T-helper 2 cell (primary cell): ENCODE data around the gene NPAS3.

Experiments used
- DNase-seq, 5 experiments: peaks; one replicate each; pipeline versions ENCODE4 v3.0.0 to v3.0.0-alpha.2; 2012 to 2022

Gene NPAS3

DNA sequence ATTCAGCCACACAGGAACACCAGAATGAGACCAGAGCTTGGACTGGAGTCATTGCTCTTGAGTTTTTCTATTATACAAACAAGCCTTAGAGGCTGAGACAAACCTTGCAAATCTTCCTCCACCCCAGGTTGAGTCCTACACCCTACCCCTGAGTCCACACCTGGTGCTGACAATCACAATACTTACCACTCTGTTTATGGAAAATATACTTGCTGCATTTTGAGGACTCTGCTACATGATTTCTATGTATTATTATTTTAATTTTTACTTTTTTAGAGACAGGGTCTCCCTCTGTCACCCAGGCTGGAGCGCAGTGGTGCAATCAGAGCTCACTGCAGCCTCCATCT lies 910.7 kb downstream of the NPAS3 start:
- DNase-seq, result no peak

DNA sequence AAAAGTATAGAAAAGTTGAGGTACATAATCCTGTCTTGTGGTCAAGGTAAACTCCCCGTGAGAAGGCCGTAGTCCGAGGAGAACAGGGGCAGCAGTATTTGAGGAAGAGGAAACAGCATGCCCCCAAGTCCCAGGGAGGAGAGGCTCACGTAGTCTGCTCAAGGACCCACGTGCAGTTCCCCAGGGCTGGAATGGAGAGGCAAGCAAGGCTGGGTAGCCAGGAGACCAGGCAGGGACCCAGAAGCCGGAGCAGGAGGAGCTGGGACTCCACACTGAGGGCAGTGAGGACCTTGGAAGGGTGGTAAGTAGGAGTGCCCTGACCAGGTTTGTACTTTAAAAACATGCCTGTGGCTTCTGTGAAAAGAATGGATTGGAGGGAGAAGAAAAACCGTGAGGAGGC lies 912.1 kb downstream of the NPAS3 start:
- DNase-seq, result no peak

DNA sequence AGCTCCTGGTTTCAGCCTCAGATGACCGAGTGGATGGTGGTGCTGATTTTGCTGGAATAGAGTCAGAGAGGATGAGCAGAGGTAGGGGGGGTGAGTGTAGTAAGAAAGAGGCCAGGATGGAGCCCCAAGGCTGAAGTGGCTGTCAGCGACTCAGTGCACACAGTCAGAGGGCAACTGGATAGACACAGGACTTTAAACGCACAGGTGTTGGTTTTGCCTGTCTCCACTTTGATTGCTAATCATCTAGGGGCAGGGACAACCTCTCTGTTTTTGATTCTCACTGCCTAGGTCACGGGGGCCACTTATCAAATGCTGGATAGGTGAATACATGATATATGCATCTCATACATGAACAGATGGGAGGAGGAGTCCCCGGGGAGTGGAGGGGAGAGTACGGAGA lies 912.7 kb downstream of the NPAS3 start:
- DNase-seq, result no peak

DNA sequence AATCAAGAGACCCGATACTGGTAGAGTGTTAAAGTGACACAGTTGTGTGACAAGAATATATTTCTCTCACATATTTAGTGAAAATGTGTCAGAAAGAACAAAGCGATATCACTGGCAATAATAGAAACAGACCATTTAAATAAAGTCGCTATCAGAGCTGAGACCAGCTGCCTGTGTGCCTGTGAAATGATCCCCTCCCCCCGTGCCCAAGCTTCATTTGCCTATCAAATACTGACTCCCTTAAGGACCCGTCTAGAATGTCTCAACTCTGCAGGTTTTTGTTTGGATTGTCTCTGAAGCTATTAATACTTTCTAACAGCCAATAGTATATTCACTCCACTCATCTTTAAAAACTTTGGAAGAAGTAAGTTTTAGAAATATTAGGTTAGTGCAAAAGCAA lies 913.3 kb downstream of the NPAS3 start:
- no peak for DNase-seq
